ENCODE measurements around the gene GBX1. TPM values are rescaled to one million over a fixed set of nuclear protein-coding genes. Genes with fewer than 3 reads are reported as not detected.

Gene GBX1
- total RNA-seq, 4 donors from 2014 or later, result 2.4 TPM; not detected in 3

- H3K4me3 ChIP-seq (ENCODE audit: low read depth, poor library complexity, severe bottlenecking), result no peak overlapping the region
- intact Hi-C loops (cut with DNase I; ENCODE audit: low total_unique reads), result loop anchor here (5.0 to 10.0 kb wide), 2 partner anchors 83 to 216 kb away; partner anchors contain the start of gene ABCB8
- TF ChIP-seq CTCF (IDR thresholded peaks at IDR 0.05) (no peak), POLR2A (IDR thresholded peaks at IDR 0.05) (no peak)
- 63 to 64% methylated on average over 11 of the region's 11 CpGs for WGBS, 2 donors
- DNase-seq (ENCODE audit: low spot score in 2 of 2), result no peak
Measured at GRCh38 chr7:151110236-151110940, 57.1 kb downstream of the GBX1 start.

GRCh38 chr7:151109094-151110048 is 58.1 kb downstream of the GBX1 start:
- 61 to 65% methylated on average over 14 to 15 of the region's 15 CpGs for WGBS, 2 donors
- intact Hi-C loops (cut with DNase I; ENCODE audit: low total_unique reads), result loop anchor here (5.0 to 10.0 kb wide), 2 partner anchors 82 to 215 kb away; partner anchors contain the start of gene ABCB8
- no peak for TF ChIP-seq POLR2A (IDR thresholded peaks at IDR 0.05)
- no peak for TF ChIP-seq CTCF (IDR thresholded peaks at IDR 0.05)
- H3K4me3 ChIP-seq (ENCODE audit: low read depth, poor library complexity, severe bottlenecking), result no peak overlapping the region
- DNase-seq (ENCODE audit: low spot score in 2 of 2), result no peak

GRCh38 chr7:151107882-151108281 is 59.6 kb downstream of the GBX1 start:
- no peak for TF ChIP-seq POLR2A (IDR thresholded peaks at IDR 0.05)
- TF ChIP-seq CTCF (IDR thresholded peaks at IDR 0.05), result no peak
- intact Hi-C loops (cut with DNase I; ENCODE audit: low total_unique reads), result no loop called here
- DNase-seq (ENCODE audit: low spot score in 2 of 2), result no peak
- 88 to 90% methylated on average over 8 to 10 of the region's 10 CpGs for WGBS, 2 donors
- no peak overlapping the region for H3K4me3 ChIP-seq (ENCODE audit: low read depth, poor library complexity, severe bottlenecking)

GRCh38 chr7:151104411-151105235 is 62.9 kb downstream of the GBX1 start:
- intact Hi-C loops (cut with DNase I; ENCODE audit: low total_unique reads), result no loop called here
- no peak overlapping the region for H3K4me3 ChIP-seq (ENCODE audit: low read depth, poor library complexity, severe bottlenecking)
- TF ChIP-seq CTCF (IDR thresholded peaks at IDR 0.05) (no peak), POLR2A (IDR thresholded peaks at IDR 0.05) (no peak)
- DNase-seq (ENCODE audit: low spot score in 2 of 2), result peak in 1 of 2 donors; percentile 15
- 68 to 79% methylated on average over 23 of the region's 23 CpGs for WGBS, 2 donors

GRCh38 chr7:151103973-151104372 is 63.5 kb downstream of the GBX1 start:
- no peak for DNase-seq (ENCODE audit: low spot score in 2 of 2)
- intact Hi-C loops (cut with DNase I; ENCODE audit: low total_unique reads), result no loop called here
- WGBS, 2 donors, result 84 to 87% methylated on average over 12 of the region's 12 CpGs
- no peak overlapping the region for H3K4me3 ChIP-seq (ENCODE audit: low read depth, poor library complexity, severe bottlenecking)
- no peak for TF ChIP-seq POLR2A (IDR thresholded peaks at IDR 0.05)
- no peak for TF ChIP-seq CTCF (IDR thresholded peaks at IDR 0.05)
